SK-N-SH (cell line): ENCODE results near the gene PEAK1.

Experiments
- EP300 ChIP-seq, 2 experiments: IDR thresholded peaks; 2 replicates each; pipeline versions ENCODE4 v1.4.0 to v1.6.1; 2012; ENCODE audit warnings: borderline replicate concordance in 1 of 2, low read depth in 1 of 2, low read length in 1 of 2
- EZH2phosphoT487 ChIP-seq: fragments of 200-600 bp; sonication (generic); IDR thresholded peaks from 2 replicates; pipeline ENCODE4 v1.6.1; 2017; ENCODE audit warnings: low read depth, mixed run types, mild to moderate bottlenecking, antibody characterized with exemption, moderate library complexity, borderline replicate concordance
- JUND ChIP-seq: IDR thresholded peaks from 2 replicates; pipeline ENCODE4 v1.4.0; 2012
- TAF1 ChIP-seq: IDR thresholded peaks from 2 replicates; pipeline ENCODE4 v1.6.1; 2012; ENCODE audit warnings: low read depth, mild to moderate bottlenecking, low read length, moderate library complexity, borderline replicate concordance

DNA sequence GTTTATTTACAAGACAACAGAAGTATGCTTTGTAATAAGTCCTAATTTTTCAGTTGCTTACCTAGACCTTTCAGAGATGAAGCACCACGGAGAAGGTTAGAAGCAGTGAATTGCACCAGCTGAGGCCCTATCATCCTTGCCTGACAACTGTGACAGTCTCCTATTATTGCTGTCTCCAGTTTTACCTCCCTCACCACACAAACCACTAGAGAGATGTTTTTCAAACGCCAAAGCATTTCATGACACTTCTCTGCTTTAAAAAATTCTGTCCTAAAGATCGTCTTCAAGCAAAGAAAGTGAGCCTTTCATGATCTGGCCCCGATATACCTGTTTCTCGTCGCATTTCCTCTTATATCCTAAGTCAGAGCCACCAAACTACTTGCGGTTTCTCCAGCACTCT is 276.7 kb downstream of the PEAK1 start:
- TF ChIP-seq TAF1 (no peak), EZH2phosphoT487 (no peak), EP300 (IDR thresholded peaks at IDR 0.05; ENCODE audit: borderline replicate concordance in 1 of 2, low read depth in 1 of 2, low read length in 1 of 2) (no peak), JUND (no peak)
